ENCODE measurements around the gene GPC3.

- TF ChIP-seq FOXA1 (IDR thresholded peaks at IDR 0.05) = no peak
- no peak for TF ChIP-seq TARDBP (IDR thresholded peaks at IDR 0.05)
- no peak for TF ChIP-seq SP1 (IDR thresholded peaks at IDR 0.05)
- TF ChIP-seq ELF4 (IDR thresholded peaks at IDR 0.05) = no peak
- TF ChIP-seq SUZ12 (IDR thresholded peaks at IDR 0.05) = no peak
- TF ChIP-seq LEF1 (IDR thresholded peaks at IDR 0.05; ENCODE audit: borderline replicate concordance) = no peak
- TF ChIP-seq NFRKB (IDR thresholded peaks at IDR 0.05) = no peak
- TF ChIP-seq FOXM1 (IDR thresholded peaks at IDR 0.05; ENCODE audit: borderline replicate concordance) = no peak
- TF ChIP-seq BHLHE40 (IDR thresholded peaks at IDR 0.05; ENCODE audit: borderline replicate concordance) = no peak
- no peak for TF ChIP-seq FOXK2 (IDR thresholded peaks at IDR 0.05)
- TF ChIP-seq ZNF384 (IDR thresholded peaks at IDR 0.05) = no peak
- no peak for TF ChIP-seq CTBP1 (IDR thresholded peaks at IDR 0.05; ENCODE audit: borderline replicate concordance)
- TF ChIP-seq PKNOX1 (IDR thresholded peaks at IDR 0.05) = no peak
These were observed 244.1 kb downstream of the GPC3 start for GRCh38 chrX:133741303-133741702.

All from HEK293T (cell line).